ENCODE results near the gene RSPO1. TPM values are rescaled to one million over a fixed set of nuclear protein-coding genes. Genes with fewer than 3 reads are reported as not detected.

The RSPO1 gene
- total RNA-seq, 2 experiments from 2014 or later: not detected

DNA sequence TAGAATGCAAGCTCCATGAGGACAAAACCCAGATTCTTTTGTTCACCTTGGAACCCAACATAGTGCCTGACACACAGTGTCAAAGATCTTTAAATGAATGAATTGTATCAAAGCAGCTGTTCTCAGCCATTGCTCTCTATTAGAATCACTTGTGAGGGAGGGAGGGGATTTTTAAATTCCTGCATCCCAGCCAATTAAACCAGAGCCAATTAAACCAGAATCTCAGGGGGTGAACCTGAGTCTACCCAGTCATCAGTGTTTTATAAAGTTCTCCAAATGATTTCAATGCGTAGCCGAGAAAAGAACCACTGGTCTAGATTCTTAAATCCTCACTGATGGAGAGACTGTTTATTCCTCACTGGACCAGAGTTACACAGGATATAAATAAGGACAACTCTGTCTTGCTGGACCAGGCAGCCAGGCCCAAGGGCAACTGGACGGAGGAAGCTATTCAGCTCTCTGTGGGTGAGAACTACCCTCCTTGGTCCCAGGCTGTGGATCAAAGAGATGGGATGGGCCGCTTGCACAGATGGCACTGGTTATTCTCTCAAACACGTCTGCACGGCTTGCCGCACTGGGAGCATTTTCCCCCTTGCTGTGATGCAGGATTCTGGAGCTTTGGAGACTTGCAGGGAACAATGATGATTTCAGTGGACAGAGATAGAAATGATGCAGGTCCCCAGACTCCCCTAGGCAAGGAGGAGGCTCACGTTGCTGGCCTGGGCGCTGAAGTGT lies 37.6 kb upstream of the RSPO1 start:
- no peaks in the 10 kb centered on the region for H3K9me3 ChIP-seq (ENCODE audit: low read length)
- no peak overlapping the region for H2AFZ ChIP-seq (ENCODE audit: low read length)
- no peak for DNase-seq (ENCODE audit: low spot score)
- TF ChIP-seq, protein P1, sequence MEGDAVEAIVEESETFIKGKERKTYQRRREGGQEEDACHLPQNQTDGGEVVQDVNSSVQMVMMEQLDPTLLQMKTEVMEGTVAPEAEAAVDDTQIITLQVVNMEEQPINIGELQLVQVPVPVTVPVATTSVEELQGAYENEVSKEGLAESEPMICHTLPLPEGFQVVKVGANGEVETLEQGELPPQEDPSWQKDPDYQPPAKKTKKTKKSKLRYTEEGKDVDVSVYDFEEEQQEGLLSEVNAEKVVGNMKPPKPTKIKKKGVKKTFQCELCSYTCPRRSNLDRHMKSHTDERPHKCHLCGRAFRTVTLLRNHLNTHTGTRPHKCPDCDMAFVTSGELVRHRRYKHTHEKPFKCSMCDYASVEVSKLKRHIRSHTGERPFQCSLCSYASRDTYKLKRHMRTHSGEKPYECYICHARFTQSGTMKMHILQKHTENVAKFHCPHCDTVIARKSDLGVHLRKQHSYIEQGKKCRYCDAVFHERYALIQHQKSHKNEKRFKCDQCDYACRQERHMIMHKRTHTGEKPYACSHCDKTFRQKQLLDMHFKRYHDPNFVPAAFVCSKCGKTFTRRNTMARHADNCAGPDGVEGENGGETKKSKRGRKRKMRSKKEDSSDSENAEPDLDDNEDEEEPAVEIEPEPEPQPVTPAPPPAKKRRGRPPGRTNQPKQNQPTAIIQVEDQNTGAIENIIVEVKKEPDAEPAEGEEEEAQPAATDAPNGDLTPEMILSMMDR (conservative IDR thresholded peaks at IDR 0.05; ENCODE audit: low read length): no peak
- no peak for TF ChIP-seq EZH2phosphoT487 (IDR thresholded peaks at IDR 0.05; ENCODE audit: borderline replicate concordance, low read depth, low read length)
- H3K79me2 ChIP-seq (ENCODE audit: insufficient read depth, low read depth, low read length): no peaks in the 10 kb centered on the region
- ChIA-PET POLR2A (no interaction called here), CTCF (ENCODE audit: unreplicated experiment) (no interaction called here)
- peak overlapping the region; percentile 40 for H3K4me2 ChIP-seq (ENCODE audit: low read length)
- H3K27ac ChIP-seq (ENCODE audit: low read depth, low read length, poor library complexity, severe bottlenecking): no peak overlapping the region
- H3K9me2 ChIP-seq (ENCODE audit: insufficient read depth, low read length): no peaks in the 10 kb centered on the region
- no peaks in the 10 kb centered on the region for H3K36me3 ChIP-seq (ENCODE audit: insufficient read depth, low read length)
- no TSS peak for BruUV-seq (replicated peaks)
- no peak overlapping the region for H3K4me3 ChIP-seq (ENCODE audit: low read depth, low read length, poor library complexity, severe bottlenecking)
- peaks cover 49% of the 10 kb centered on the region for H3K4me1 ChIP-seq (ENCODE audit: insufficient read depth, low read length, poor library complexity, severe bottlenecking)
- intact Hi-C loops (cut with micrococcal nuclease; ENCODE audit: unreplicated experiment): no loop called here
- no peaks in the 10 kb centered on the region for H4K20me1 ChIP-seq (ENCODE audit: insufficient read depth, low read length)

GRCh38 chr1:37671261-37671660 lies 36.6 kb upstream of the RSPO1 start:
- Histone ChIP-seq H4K20me1 (ENCODE audit: insufficient read depth, low read length) (no peaks in the 10 kb centered on the region), H3K9me2 (ENCODE audit: insufficient read depth, low read length) (no peaks in the 10 kb centered on the region), H3K9me3 (ENCODE audit: low read length) (no peaks in the 10 kb centered on the region), H3K4me3 (ENCODE audit: low read depth, low read length, poor library complexity, severe bottlenecking) (no peak overlapping the region), H3K4me1 (ENCODE audit: insufficient read depth, low read length, poor library complexity, severe bottlenecking) (peaks cover 39% of the 10 kb centered on the region), H3K36me3 (ENCODE audit: insufficient read depth, low read length) (no peaks in the 10 kb centered on the region), H3K27ac (ENCODE audit: low read depth, low read length, poor library complexity, severe bottlenecking) (no peak overlapping the region), H3K4me2 (ENCODE audit: low read length) (no peak overlapping the region), H2AFZ (ENCODE audit: low read length) (no peak overlapping the region), H3K79me2 (ENCODE audit: insufficient read depth, low read depth, low read length) (no peaks in the 10 kb centered on the region)
- ChIA-PET CTCF (ENCODE audit: unreplicated experiment) (no interaction called here), POLR2A (no interaction called here)
- TF ChIP-seq EZH2phosphoT487 (IDR thresholded peaks at IDR 0.05; ENCODE audit: borderline replicate concordance, low read depth, low read length): no peak
- TF ChIP-seq, protein P1 (conservative IDR thresholded peaks at IDR 0.05; ENCODE audit: low read length): no peak
- BruUV-seq (replicated peaks): no TSS peak
- intact Hi-C loops (cut with micrococcal nuclease; ENCODE audit: unreplicated experiment): no loop called here
- no peak for DNase-seq (ENCODE audit: low spot score)

DNA sequence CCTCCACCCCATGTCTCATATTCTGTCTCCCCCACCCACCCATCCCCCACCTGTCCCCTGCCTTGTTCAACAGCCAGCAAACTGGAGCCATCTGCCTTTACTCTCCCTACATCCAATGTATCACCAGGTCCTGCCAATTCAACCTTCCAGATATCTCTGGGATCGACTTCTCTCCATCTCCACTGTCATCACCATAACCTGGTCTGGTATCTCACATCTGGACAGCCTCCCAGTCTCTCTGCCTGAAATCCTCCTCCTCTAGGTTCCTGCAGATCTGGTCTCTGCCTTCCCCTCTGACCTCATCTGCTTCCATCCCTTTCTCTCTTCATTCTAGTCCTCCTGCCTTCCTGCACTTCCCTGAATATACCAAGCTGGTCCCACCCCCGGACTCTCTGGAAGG lies 35.4 kb upstream of the RSPO1 start:
- intact Hi-C loops (cut with micrococcal nuclease; ENCODE audit: unreplicated experiment): no loop called here
- DNase-seq (ENCODE audit: low spot score): no peak
- BruUV-seq (replicated peaks): no TSS peak
- ChIA-PET POLR2A (no interaction called here), CTCF (ENCODE audit: unreplicated experiment) (no interaction called here)
- TF ChIP-seq, protein P1 (conservative IDR thresholded peaks at IDR 0.05; ENCODE audit: low read length): no peak
- no peak for TF ChIP-seq EZH2phosphoT487 (IDR thresholded peaks at IDR 0.05; ENCODE audit: borderline replicate concordance, low read depth, low read length)
- H3K4me2 ChIP-seq (ENCODE audit: low read length): no peak overlapping the region
- no peaks in the 10 kb centered on the region for H4K20me1 ChIP-seq (ENCODE audit: insufficient read depth, low read length)
- H3K4me1 ChIP-seq (ENCODE audit: insufficient read depth, low read length, poor library complexity, severe bottlenecking): peaks cover 28% of the 10 kb centered on the region
- H3K36me3 ChIP-seq (ENCODE audit: insufficient read depth, low read length): no peaks in the 10 kb centered on the region
- H3K4me3 ChIP-seq (ENCODE audit: low read depth, low read length, poor library complexity, severe bottlenecking): no peak overlapping the region
- H3K9me2 ChIP-seq (ENCODE audit: insufficient read depth, low read length): no peaks in the 10 kb centered on the region
- H3K79me2 ChIP-seq (ENCODE audit: insufficient read depth, low read depth, low read length): no peaks in the 10 kb centered on the region
- no peak overlapping the region for H2AFZ ChIP-seq (ENCODE audit: low read length)
- no peaks in the 10 kb centered on the region for H3K9me3 ChIP-seq (ENCODE audit: low read length)
- no peak overlapping the region for H3K27ac ChIP-seq (ENCODE audit: low read depth, low read length, poor library complexity, severe bottlenecking)

Measured in OCI-LY7 (cell line).